Aorta (tissue), 5 donors: ENCODE measurements around the gene JPH2. TPM values are rescaled to one million over a fixed set of nuclear protein-coding genes. Genes with fewer than 3 reads are reported as not detected.

Source experiments
- ATAC-seq: fragments of 200-7000 bp; cut with Tn5 transposase; one replicate; pipeline ENCODE4 v1.9.1; 2022; ENCODE audit warnings: moderate library complexity; ENCODE audit not compliant: low FRiP score
- DNase-seq, 2 donors: peaks; one replicate each; pipeline ENCODE4 v3.0.0-alpha.2; 2020
- H3K27ac ChIP-seq, 2 donors: one replicate each; pipeline ENCODE4 v1.5.1; 2013; ENCODE audit warnings: low read length in 2 of 2, mild to moderate bottlenecking in 2 of 2, moderate library complexity in 2 of 2, control low read depth in 1 of 2, inconsistent platforms in 1 of 2, low read depth in 1 of 2
- H3K27me3 ChIP-seq, 2 donors: one replicate each; pipeline ENCODE4 v1.6.1; 2013; ENCODE audit warnings: control low read depth in 1 of 2, low read length in 1 of 2, mild to moderate bottlenecking in 1 of 2, moderate library complexity in 1 of 2; ENCODE audit not compliant: insufficient read depth in 2 of 2, control insufficient read depth in 1 of 2
- H3K36me3 ChIP-seq, 2 donors: one replicate each; pipeline ENCODE4 v1.6.1; 2013; ENCODE audit warnings: control low read depth in 1 of 2, low read length in 1 of 2, mild to moderate bottlenecking in 1 of 2; ENCODE audit not compliant: insufficient read depth in 2 of 2, control insufficient read depth in 1 of 2
- H3K4me1 ChIP-seq, 2 donors: one replicate each; pipeline ENCODE4 v1.6.1; 2013; ENCODE audit warnings: low read length in 2 of 2, control low read depth in 1 of 2, mild to moderate bottlenecking in 1 of 2, moderate library complexity in 1 of 2; ENCODE audit not compliant: insufficient read depth in 2 of 2, control insufficient read depth in 1 of 2
- H3K4me3 ChIP-seq, 2 donors: one replicate each; pipeline ENCODE4 v1.5.1; 2013; ENCODE audit warnings: low read length in 2 of 2, control low read depth in 1 of 2, mild to moderate bottlenecking in 1 of 2
- H3K9me3 ChIP-seq: one replicate; pipeline ENCODE4 v1.6.1; 2013; ENCODE audit warnings: mild to moderate bottlenecking, low read length; ENCODE audit not compliant: control insufficient read depth
- WGBS, 2 donors: extraction: QIAGEN DNeasy Blood & Tissue Kit; methylation state at CpG; one replicate each; pipeline ENCODE4 v1.1.7; 2013; 5-methylcytosine and 5-hydroxymethylcytosine counted together
- intact Hi-C, 2 donors: fragments of 100-400 bp; cut with DNase I; formaldehyde crosslinking; loops; one replicate each; pipeline versions ENCODE4 v1.14.2 to v1.15.0; 2022
- polyA plus RNA-seq, 2 donors: library from polyadenylated mRNA; stranded (reverse); fragments of 200-250 nt; gene quantifications; one replicate each; pipeline ENCODE4 v1.2.3, GENCODE V29; 2013
- total RNA-seq, 2 donors: library from RNA; stranded (reverse); fragmentation: NEBNext Ultra II Directional; extraction: Animal tissue kit (Norgen Biotek cat#: 25700); gene quantifications; one replicate each; pipeline ENCODE4 v1.2.1, GENCODE V29; 2021
- donor health status: healthy with polysubstance abuse.
- donor health status: Bipolar disorder and iron deficiency.
- donor health status: DM: no; HTN: no; CAD: no.
- donor health status: DM: no; HTN: no; CAD: no.
- donor health status: DM: yes; HTN: yes; CAD: no.

JPH2 gene
- total and polyA plus RNA-seq, 4 donors: 12.8 to 140 (median 41.4) TPM

GRCh38 chr20:44081888-44082287 is 105.1 kb downstream of the JPH2 start:
- Histone ChIP-seq H3K4me3 (no peak overlapping the region), H3K36me3 (no peaks in the 10 kb centered on the region), H3K27ac (no peak overlapping the region), H3K9me3 (no peaks in the 10 kb centered on the region), H3K4me1 (no peaks in the 10 kb centered on the region), H3K27me3 (no peaks in the 10 kb centered on the region)
- no peak for ATAC-seq
- intact Hi-C loops: loop anchor here (2.0 to 10.0 kb wide), 6 partner anchors 165 to 545 kb away; no protein-coding TSS in a partner anchor
- DNase-seq: no peak
- 81% methylated on average over 5 of the region's 5 CpGs for WGBS, 2 donors

- Histone ChIP-seq H3K27ac (no peak overlapping the region), H3K4me1 (no peaks in the 10 kb centered on the region), H3K36me3 (no peaks in the 10 kb centered on the region), H3K4me3 (no peak overlapping the region), H3K27me3 (no peaks in the 10 kb centered on the region), H3K9me3 (no peaks in the 10 kb centered on the region)
- ATAC-seq (no peak), DNase-seq (no peak)
- intact Hi-C loops: loop anchor here (2.0 to 10.0 kb wide), 6 partner anchors 164 to 544 kb away; no protein-coding TSS in a partner anchor
- WGBS, 2 donors: 60 to 65% methylated on average over 4 of the region's 4 CpGs
Observed at GRCh38 chr20:44081476-44081875, 105.5 kb downstream of the JPH2 start.

- 10 to 11% methylated on average over 8 of the region's 8 CpGs for WGBS, 2 donors
- Histone ChIP-seq H3K27me3 (no peaks in the 10 kb centered on the region), H3K9me3 (no peaks in the 10 kb centered on the region), H3K36me3 (no peaks in the 10 kb centered on the region), H3K4me3 (no peak overlapping the region), H3K27ac (no peak overlapping the region), H3K4me1 (no peaks in the 10 kb centered on the region)
- ATAC-seq (peak; percentile 91), DNase-seq (peak in 1 of 2 donors; percentile 70)
- intact Hi-C loops: loop anchor here (1.0 to 10.0 kb wide), 7 partner anchors 163 to 543 kb away; no protein-coding TSS in a partner anchor
Observed at GRCh38 chr20:44080646-44081267, 106.2 kb downstream of the JPH2 start.

GRCh38 chr20:44080064-44080463 is 106.9 kb downstream of the JPH2 start:
- Histone ChIP-seq H3K36me3 (no peaks in the 10 kb centered on the region), H3K4me3 (no peak overlapping the region), H3K9me3 (no peaks in the 10 kb centered on the region), H3K27me3 (no peaks in the 10 kb centered on the region), H3K4me1 (no peaks in the 10 kb centered on the region), H3K27ac (no peak overlapping the region)
- no peak for ATAC-seq
- intact Hi-C loops: loop anchor here (1.0 to 10.0 kb wide), 7 partner anchors 163 to 543 kb away; no protein-coding TSS in a partner anchor
- 60 to 67% methylated on average over 10 of the region's 10 CpGs for WGBS, 2 donors
- no peak for DNase-seq

- H3K9me3 ChIP-seq: no peaks in the 10 kb centered on the region
- intact Hi-C loops: no loop called here
- H3K36me3 ChIP-seq: no peaks in the 10 kb centered on the region
- no peak overlapping the region for H3K4me3 ChIP-seq
- no peak overlapping the region for H3K27ac ChIP-seq
- WGBS, 2 donors: 94 to 99% methylated on average over 10 of the region's 10 CpGs
- DNase-seq: no peak
- no peaks in the 10 kb centered on the region for H3K4me1 ChIP-seq
- no peak for ATAC-seq
- no peaks in the 10 kb centered on the region for H3K27me3 ChIP-seq
Observed at GRCh38 chr20:44079291-44079690, 107.7 kb downstream of the JPH2 start.

- intact Hi-C loops: no loop called here
- Histone ChIP-seq H3K4me1 (peaks cover 0 to 3% of the 10 kb centered on the region in 2 donors), H3K27ac (no peak overlapping the region), H3K27me3 (no peaks in the 10 kb centered on the region), H3K9me3 (no peaks in the 10 kb centered on the region), H3K36me3 (no peaks in the 10 kb centered on the region), H3K4me3 (no peak overlapping the region)
- WGBS, 2 donors: 95 to 97% methylated on average over 5 of the region's 5 CpGs
- no peak for ATAC-seq
- no peak for DNase-seq
Observed at GRCh38 chr20:44075950-44076232, 111.1 kb downstream of the JPH2 start.

GRCh38 chr20:44075191-44075949 is 111.6 kb downstream of the JPH2 start:
- no peak for DNase-seq
- WGBS, 2 donors: 93 to 94% methylated on average over 23 of the region's 23 CpGs
- Histone ChIP-seq H3K4me3 (no peak overlapping the region), H3K27me3 (no peaks in the 10 kb centered on the region), H3K9me3 (no peaks in the 10 kb centered on the region), H3K27ac (no peak overlapping the region), H3K36me3 (no peaks in the 10 kb centered on the region), H3K4me1 (peaks cover 0 to 3% of the 10 kb centered on the region in 2 donors)
- intact Hi-C loops: no loop called here
- ATAC-seq: no peak

GRCh38 chr20:44074252-44075151 is 112.5 kb downstream of the JPH2 start:
- H3K27ac ChIP-seq: peak overlapping the region in 1 of 2 donors; percentile 32
- peak in 1 of 2 donors; percentile 71 for DNase-seq
- ATAC-seq: no peak
- WGBS, 2 donors: 23 to 38% methylated on average over 12 of the region's 12 CpGs
- intact Hi-C loops: no loop called here
- no peaks in the 10 kb centered on the region for H3K9me3 ChIP-seq
- H3K4me3 ChIP-seq: no peak overlapping the region
- H3K36me3 ChIP-seq: no peaks in the 10 kb centered on the region
- no peaks in the 10 kb centered on the region for H3K27me3 ChIP-seq
- H3K4me1 ChIP-seq: peaks cover 0 to 3% of the 10 kb centered on the region in 2 donors
